SU-DHL-6 (cell line): ENCODE measurements around the gene CDSN.

Source experiments
- H2AFZ ChIP-seq: fragments of 200-600 bp; sonication (generic); 2 replicates; pipeline ENCODE4 v1.6.1; 2014; ENCODE audit warnings: low read depth, mild to moderate bottlenecking, moderate library complexity, mixed read lengths, antibody characterized with exemption, low read length; ENCODE audit not compliant: severe bottlenecking
- H3F3A ChIP-seq: fragments of 200-600 bp; shearing (Covaris generic); 2 replicates; pipeline ENCODE4 v1.6.0; 2016; ENCODE audit warnings: antibody characterized with exemption, mild to moderate bottlenecking; ENCODE audit not compliant: insufficient read depth
- H3K27ac ChIP-seq: fragments of 200-600 bp; sonication (generic); 2 replicates; pipeline ENCODE4 v1.5.1; 2016; ENCODE audit warnings: low read depth, mild to moderate bottlenecking, low read length, moderate library complexity, mixed read lengths
- H3K27me3 ChIP-seq: fragments of 200-600 bp; sonication (generic), shearing (Covaris generic); 2 replicates; pipeline ENCODE4 v1.6.0; 2014; ENCODE audit warnings: mild to moderate bottlenecking, low read length
- H3K36me3 ChIP-seq: fragments of 200-600 bp; sonication (generic); 2 replicates; pipeline ENCODE4 v1.6.1; 2014; ENCODE audit warnings: mild to moderate bottlenecking, low read length, mixed read lengths
- H3K4me2 ChIP-seq: fragments of 300-600, 200-600 bp; shearing (Covaris generic), sonication (generic); 2 replicates; pipeline ENCODE4 v1.6.0; 2014; ENCODE audit warnings: low read length, low read depth, mild to moderate bottlenecking; ENCODE audit not compliant: poor library complexity, severe bottlenecking
- H3K4me3 ChIP-seq: fragments of 200-600 bp; sonication (generic); 2 replicates; pipeline ENCODE4 v1.5.1; 2014; ENCODE audit warnings: antibody characterized with exemption, low read length, mild to moderate bottlenecking, mixed read lengths; ENCODE audit not compliant: insufficient read depth, poor library complexity, severe bottlenecking
- H3K79me2 ChIP-seq: fragments of 200-600 bp; sonication (generic); 2 replicates; pipeline ENCODE4 v1.6.1; 2014; ENCODE audit warnings: mild to moderate bottlenecking, low read length, moderate library complexity; ENCODE audit not compliant: insufficient read depth
- H3K9ac ChIP-seq: fragments of 200-600 bp; sonication (generic); 2 replicates; pipeline ENCODE4 v1.7.0; 2014; ENCODE audit warnings: mild to moderate bottlenecking, low read length
- H3K9me2 ChIP-seq: fragments of 200-600 bp; sonication (generic); replicated peaks from 2 replicates; pipeline ENCODE4 v1.6.1; 2014; ENCODE audit warnings: low read length; ENCODE audit not compliant: insufficient read depth
- H3K9me3 ChIP-seq: fragments of 200-600 bp; sonication (generic); 2 replicates; pipeline ENCODE4 v1.6.1; 2014; ENCODE audit warnings: low read length, mixed read lengths; ENCODE audit not compliant: insufficient read depth
- H4K20me1 ChIP-seq: fragments of 200-600 bp; sonication (generic); 2 replicates; pipeline ENCODE4 v1.6.1; 2014; ENCODE audit warnings: low read depth, mild to moderate bottlenecking, antibody characterized with exemption, low read length, moderate library complexity, mixed read lengths
- EZH2phosphoT487 ChIP-seq: fragments of 200-600 bp; sonication (generic), shearing (Covaris generic); conservative IDR thresholded peaks from 2 replicates; pipeline ENCODE4 v1.6.1; 2018; ENCODE audit warnings: mild to moderate bottlenecking, antibody characterized with exemption, low read length, moderate library complexity, mixed read lengths
- TF ChIP-seq, protein P1 (sequence below): fragments of 200-600 bp; sonication (generic); IDR thresholded peaks from one replicate; pipeline ENCODE4 v1.5.1; 2017; ENCODE audit warnings: antibody characterized with exemption, mild to moderate bottlenecking, low read length, moderate library complexity; ENCODE audit not compliant: insufficient read depth, poor library complexity, severe bottlenecking

The CDSN gene

DNA sequence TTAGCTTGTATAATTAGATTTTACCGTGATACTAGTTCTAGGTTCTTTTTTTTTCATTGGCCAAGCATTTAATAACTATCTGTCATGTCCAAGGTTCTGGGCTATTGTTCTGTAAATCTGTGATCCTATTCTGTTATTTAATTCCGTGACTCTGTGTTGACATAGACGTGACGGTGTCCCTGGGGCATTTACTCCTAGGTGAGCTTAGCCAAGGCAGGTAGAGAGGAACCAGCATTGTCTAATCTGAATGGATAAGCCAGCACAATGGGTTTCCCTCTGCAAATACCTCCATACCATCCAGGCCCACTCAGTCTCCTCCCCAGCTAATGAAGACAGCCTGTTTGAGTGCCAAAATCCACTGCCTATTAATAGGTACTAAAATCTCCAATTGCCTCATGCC, 8.9 kb upstream of the CDSN start:
- H4K20me1 ChIP-seq, result no peaks in the 10 kb centered on the region
- no peaks in the 10 kb centered on the region for H3K9me3 ChIP-seq
- H3K9me2 ChIP-seq, result no peaks in the 10 kb centered on the region
- H3K79me2 ChIP-seq, result no peaks in the 10 kb centered on the region
- TF ChIP-seq EZH2phosphoT487, result no peak
- TF ChIP-seq, protein P1, sequence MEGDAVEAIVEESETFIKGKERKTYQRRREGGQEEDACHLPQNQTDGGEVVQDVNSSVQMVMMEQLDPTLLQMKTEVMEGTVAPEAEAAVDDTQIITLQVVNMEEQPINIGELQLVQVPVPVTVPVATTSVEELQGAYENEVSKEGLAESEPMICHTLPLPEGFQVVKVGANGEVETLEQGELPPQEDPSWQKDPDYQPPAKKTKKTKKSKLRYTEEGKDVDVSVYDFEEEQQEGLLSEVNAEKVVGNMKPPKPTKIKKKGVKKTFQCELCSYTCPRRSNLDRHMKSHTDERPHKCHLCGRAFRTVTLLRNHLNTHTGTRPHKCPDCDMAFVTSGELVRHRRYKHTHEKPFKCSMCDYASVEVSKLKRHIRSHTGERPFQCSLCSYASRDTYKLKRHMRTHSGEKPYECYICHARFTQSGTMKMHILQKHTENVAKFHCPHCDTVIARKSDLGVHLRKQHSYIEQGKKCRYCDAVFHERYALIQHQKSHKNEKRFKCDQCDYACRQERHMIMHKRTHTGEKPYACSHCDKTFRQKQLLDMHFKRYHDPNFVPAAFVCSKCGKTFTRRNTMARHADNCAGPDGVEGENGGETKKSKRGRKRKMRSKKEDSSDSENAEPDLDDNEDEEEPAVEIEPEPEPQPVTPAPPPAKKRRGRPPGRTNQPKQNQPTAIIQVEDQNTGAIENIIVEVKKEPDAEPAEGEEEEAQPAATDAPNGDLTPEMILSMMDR, result no peak
- no peak overlapping the region for H3K9ac ChIP-seq
- H3F3A ChIP-seq, result no peaks in the 10 kb centered on the region
- no peaks in the 10 kb centered on the region for H3K27me3 ChIP-seq
- H2AFZ ChIP-seq, result no peak overlapping the region
- H3K4me3 ChIP-seq, result no peak overlapping the region
- H3K27ac ChIP-seq, result no peak overlapping the region
- H3K4me2 ChIP-seq, result no peak overlapping the region
- no peaks in the 10 kb centered on the region for H3K36me3 ChIP-seq

DNA sequence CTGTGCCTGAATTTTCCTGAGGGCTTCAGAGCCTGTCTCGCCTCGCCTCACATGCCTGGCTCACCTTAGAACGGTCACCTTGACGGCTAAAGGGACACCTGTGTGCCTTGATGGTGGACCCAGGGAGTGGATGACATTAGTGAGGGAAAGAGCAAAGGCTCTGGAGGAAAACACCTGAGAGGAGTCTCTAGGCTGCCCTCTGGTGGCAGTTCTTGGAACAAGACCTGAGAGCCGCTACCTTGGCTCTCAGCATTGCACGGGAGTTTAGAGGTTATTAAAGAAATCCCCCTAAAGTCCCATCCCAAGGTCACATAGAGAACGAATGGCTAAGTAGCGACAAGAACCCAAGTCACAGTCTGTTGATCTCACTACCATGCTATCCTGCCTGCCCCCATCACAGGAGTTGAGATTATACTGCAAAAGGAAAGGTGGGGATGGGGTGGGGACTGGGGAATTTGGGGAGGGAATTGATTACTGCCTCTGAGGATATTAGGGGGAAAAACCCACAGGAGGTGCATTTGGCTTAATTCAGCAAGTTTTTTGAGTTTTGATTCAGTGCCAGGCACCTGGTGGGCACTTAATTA, 7.9 kb upstream of the CDSN start:
- Histone ChIP-seq H3K9me2 (no peaks in the 10 kb centered on the region), H3K27ac (no peak overlapping the region), H3K9me3 (no peaks in the 10 kb centered on the region), H2AFZ (no peak overlapping the region), H3K27me3 (no peaks in the 10 kb centered on the region), H4K20me1 (no peaks in the 10 kb centered on the region), H3K79me2 (no peaks in the 10 kb centered on the region), H3K36me3 (no peaks in the 10 kb centered on the region), H3K4me3 (no peak overlapping the region), H3K9ac (no peak overlapping the region), H3F3A (no peaks in the 10 kb centered on the region), H3K4me2 (no peak overlapping the region)
- TF ChIP-seq EZH2phosphoT487, result no peak
- TF ChIP-seq, protein P1, result peak; percentile 95

DNA sequence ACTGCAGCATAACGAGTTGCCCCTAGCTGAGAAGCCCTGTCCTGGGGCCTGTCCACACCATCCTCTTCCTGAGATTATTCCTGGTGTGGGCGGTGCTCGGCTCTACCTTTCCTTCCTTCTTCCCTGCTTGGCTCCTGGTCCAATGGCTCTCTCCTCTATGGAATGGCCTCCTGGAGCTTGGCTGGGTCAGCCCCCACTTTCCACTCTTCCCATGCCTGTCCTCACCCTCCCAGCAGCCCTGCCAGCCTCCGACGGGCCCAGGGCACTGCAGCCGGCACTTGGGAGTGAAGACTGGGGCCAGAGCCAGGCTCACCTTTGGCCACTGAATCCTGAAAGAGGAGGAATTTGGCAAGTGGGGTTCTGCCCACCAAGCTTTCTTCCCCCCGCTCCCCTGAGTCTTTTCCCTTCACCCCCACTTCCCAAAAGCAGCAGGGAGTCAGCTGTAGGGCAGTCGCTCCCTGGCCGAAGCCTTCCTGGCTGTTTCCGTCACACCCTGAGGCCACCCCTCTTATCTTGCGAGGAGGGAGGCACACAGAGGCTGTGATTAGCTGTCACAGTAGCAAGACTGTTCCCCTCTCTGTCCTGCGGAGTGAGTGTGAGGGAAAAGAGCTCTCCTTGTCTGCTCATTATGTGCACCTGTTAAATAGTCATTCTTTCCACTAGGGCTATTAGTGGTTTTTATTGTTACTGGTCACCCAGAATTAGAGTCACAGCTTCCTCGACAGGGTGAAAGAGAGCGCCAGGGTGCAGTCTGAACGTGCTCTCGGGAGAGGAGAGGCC, 6.3 kb upstream of the CDSN start:
- TF ChIP-seq EZH2phosphoT487, result no peak
- TF ChIP-seq, protein P1, result no peak
- Histone ChIP-seq H3K27me3 (no peaks in the 10 kb centered on the region), H3K4me2 (no peak overlapping the region), H2AFZ (no peak overlapping the region), H3K4me3 (no peak overlapping the region), H3K36me3 (no peaks in the 10 kb centered on the region), H3K9ac (no peak overlapping the region), H3K27ac (no peak overlapping the region), H3F3A (no peaks in the 10 kb centered on the region), H3K79me2 (no peaks in the 10 kb centered on the region), H3K9me3 (no peaks in the 10 kb centered on the region), H3K9me2 (no peaks in the 10 kb centered on the region), H4K20me1 (no peaks in the 10 kb centered on the region)
